Activated CD4-positive, alpha-beta T cell treated with anti-CD3 and anti-CD28 coated beads for 24 hours (primary cell): ENCODE data around the gene RRP1B.
"Not testable (repeated sequence)": the region's sequence is repeated elsewhere in the genome, so short reads cannot be mapped to it uniquely, and the experiment has no call there.

Source experiments
- DNase-seq, 2 donors: peaks; one replicate each; pipeline ENCODE4 v3.0.0-alpha.2; 2020; ENCODE audit warnings: low read depth in 2 of 2

The RRP1B gene

GRCh38 chr21:43639470-43640353, 19.6 kb upstream of the RRP1B start:
- DNase-seq = no peak

DNA sequence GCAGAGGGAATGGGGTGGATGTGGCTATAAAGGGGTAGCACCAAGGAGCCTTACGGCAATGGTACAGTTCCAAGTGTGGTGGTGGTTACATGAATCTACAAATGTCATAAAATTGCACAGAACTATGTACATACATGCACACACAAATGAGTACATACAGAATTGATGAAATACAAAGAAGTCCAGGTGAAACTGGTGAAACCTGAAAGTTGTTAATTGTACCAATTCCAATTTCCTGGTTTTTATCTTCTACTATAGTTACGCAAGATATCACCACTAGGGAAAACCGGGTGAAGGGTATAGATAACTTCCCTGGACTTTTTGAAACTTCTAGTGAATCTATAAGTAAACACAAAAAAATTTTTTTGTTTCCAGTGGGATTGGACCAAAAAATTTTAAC, 19.0 kb upstream of the RRP1B start:
- no peak for DNase-seq

- no peak for DNase-seq
Observed at GRCh38 chr21:43643193-43643592, 16.2 kb upstream of the RRP1B start.

- no peak for DNase-seq
Observed at GRCh38 chr21:43644071-43644470, 15.3 kb upstream of the RRP1B start.

DNA sequence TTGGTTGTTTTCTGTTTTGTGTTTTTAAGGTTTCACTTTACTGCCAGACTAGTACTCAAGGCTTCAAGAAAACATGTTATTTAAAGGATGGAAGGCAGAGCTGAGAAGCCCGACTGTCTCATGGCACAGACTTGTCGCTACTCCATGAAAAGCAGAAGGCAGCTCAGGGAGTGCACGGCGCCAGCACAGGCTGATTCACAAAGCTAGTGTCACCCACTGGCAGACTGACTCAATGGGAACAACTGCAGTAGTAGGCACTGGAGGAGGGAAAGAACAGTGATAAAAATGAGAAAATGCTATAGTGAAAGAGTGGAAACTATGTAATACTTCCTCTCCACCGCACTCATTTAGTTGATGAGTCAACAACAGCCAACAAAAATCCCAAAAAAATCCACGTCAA, 14.8 kb upstream of the RRP1B start:
- no peak for DNase-seq

GRCh38 chr21:43645136-43645891, 14.0 kb upstream of the RRP1B start:
- DNase-seq = no peak

DNA sequence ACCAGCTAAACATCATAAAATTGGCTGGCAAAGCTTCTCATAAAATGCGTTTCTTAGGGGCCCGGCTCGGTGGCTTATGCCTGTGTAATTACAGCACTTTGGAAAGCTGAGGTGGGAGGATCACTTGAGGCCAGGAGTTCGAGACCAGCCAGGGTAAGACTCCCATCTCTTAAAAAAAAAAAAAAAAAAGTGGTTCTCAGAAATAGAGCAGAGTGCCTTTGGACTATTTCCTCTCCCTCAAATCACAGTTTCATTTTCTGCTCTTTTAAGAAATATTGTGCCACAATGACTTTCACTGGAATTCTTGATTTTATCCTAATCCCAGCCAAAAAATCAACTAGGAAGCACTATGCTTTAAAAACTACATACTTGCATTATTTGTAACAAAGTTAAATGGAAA, 13.4 kb upstream of the RRP1B start:
- no peak for DNase-seq

- DNase-seq = peak; percentile 77 to 84
Observed at GRCh38 chr21:43646550-43647260, 12.7 kb upstream of the RRP1B start.

DNA sequence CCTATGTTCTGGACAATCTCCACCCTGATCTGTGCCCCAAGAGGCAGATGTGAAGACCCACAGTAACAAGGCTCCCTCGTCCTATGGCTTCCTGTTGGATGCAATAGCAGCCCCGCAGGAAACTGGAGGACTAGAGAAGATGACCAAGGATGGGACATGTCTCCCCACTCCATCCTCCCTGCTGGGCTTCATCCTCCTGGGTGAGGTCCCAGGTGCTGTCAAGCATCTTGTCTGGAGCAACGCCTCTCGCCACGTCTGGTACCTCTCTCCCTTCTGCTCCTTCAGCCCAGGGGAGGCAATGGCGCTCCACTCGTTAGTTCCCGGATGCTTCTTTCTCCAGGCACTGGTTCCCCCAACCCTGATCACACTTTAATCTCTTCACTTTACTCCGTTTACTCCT, 11.2 kb upstream of the RRP1B start:
- DNase-seq = no peak

- not testable (repeated sequence) for DNase-seq
Observed at GRCh38 chr21:43651926-43652325, 7.4 kb upstream of the RRP1B start.

GRCh38 chr21:43652616-43653015, 6.7 kb upstream of the RRP1B start:
- no peak for DNase-seq

DNA sequence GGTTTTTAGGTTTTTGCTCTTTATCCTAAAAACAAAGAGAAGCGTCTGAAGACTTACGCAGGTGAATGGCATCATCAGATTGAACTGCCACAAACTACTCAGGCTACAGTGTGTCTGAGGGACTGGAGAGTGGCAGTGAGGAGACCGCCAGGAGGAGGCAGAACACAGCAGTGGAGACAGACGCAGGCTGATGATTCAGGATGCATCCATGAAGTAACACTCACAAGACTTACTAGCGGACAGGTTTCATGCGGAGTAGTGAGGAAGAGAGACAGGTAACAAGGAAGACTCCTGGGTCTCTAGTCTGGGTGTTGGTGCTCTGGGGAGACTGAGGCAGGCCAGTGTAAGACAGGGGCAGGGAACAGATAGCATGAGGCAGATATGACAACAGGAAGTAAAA, 5.7 kb upstream of the RRP1B start:
- DNase-seq = no peak

DNA sequence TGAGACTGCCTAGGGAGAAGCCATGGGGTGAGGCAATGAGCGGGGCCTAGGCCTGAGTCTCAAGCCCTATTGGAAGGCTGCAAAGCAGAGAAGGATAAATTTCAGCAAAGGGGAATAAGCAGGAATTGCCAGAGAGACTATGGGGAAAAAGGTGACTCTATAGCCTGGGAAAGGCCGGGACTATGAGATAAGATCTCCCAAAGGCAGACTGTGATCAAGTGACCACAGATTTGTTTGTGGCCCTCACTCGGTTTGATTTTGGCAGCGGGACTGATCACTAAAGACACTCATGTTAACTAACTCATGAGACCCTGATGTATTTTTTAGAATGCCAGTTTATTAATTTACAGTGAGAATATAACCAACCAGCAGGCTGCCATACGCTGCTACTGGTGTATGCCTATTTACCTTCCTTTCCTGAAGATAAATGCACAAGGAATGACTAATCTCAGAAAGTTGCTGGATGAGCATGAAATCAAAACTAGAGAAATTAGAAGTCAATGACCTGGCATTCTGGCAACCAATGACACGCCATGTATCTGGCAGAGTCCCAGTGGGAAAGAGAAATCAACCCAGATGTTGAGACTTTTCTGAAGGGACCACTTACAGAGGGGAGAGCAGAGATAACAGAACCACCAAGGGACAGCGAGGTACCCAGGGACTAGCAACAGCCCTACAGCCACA, 4.4 kb upstream of the RRP1B start:
- no peak for DNase-seq

- DNase-seq = no peak
Observed at GRCh38 chr21:43657355-43658087, 1.8 kb upstream of the RRP1B start.

DNA sequence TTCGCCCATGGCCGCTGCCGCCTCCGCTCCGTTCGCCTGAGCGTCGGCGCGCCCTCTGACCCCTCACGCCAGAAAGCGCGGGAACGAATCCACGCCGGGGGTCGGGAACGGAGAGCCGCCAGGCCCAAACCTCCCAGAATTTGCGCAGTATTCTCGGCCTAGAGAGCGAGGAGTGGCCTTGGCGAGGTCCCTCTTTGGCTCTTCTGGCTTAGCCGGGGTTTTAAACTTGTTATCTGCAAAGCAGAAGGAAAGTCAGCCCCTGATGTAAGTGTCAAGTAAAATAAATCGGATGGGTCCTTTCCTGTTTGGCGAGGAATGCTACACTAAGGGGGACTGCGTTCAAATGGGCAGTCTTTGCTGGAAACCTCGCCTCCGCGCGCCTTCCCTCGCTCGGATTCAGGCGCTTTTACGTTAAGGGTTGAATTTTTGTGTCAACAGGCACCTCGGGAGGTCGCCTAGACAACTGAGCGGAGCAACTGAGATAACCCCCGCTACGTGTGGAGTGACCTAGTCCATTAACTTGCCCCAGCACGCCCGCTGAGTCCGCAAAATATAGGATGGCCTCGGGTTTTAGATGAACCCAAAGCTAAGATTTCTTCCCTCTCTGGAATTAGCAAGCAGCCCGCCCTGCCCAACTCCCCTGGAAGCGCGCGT, 1.1 kb upstream of the RRP1B start:
- DNase-seq = no peak

- DNase-seq = no peak
Observed at GRCh38 chr21:43658769-43659135, 608 bp upstream of the RRP1B start.

DNA sequence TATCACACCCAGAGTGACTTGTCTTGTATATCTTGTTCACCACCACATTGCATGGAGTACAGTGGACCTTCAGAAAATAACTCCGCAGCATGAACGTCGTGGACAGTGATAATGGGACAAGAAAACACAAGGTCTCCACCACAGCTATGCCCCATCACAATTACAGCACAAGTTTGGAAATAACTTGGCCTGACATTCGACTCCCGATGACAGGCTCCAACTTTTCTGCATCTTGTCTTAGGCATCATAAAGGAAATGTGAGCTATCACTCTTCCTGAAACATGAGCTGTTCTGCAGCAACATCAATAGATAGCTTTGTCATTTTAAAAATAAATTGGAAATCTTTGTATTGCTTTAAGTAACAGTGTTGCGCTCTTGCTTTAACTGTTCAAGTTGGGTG, 2.9 kb downstream of the RRP1B start:
- DNase-seq = no peak

DNA sequence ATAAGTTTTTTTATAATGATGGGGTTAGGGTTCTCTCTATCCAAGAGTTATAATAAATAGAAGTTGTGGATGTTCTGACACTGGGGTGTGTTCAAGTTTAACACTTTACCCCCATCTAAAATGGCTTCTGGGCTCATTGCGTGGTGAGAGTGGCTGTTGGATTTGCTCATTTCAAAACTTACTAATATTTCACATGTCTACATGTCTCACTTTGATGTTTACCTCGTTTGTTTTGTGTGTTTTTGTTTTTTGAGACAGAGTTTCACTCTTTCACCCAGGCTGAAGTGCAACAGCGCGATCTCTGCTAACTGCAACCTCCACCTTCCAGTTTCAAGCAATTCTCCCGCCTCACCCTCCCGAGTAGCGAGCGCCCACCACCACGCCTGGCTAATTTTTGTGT, 3.7 kb downstream of the RRP1B start:
- DNase-seq = no peak

DNA sequence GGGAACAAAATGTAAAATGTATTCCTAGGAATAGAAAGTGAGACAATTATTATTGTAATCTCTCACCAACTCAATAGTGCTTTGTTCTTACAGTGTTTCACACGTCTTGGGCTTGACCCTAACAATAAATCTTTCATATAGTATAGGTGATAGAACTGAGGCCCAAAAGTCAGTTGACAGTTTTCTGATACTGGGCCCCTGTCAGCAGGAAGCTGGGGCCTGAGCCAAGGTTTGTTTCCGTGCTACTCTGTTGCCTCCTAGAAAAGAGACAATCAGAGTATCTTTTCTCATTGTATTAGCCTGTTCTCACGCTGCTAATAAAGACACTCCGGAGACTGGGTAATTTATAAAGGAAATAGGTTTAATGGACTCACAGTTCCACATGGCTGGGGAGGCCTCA, 5.0 kb downstream of the RRP1B start:
- no peak for DNase-seq

DNA sequence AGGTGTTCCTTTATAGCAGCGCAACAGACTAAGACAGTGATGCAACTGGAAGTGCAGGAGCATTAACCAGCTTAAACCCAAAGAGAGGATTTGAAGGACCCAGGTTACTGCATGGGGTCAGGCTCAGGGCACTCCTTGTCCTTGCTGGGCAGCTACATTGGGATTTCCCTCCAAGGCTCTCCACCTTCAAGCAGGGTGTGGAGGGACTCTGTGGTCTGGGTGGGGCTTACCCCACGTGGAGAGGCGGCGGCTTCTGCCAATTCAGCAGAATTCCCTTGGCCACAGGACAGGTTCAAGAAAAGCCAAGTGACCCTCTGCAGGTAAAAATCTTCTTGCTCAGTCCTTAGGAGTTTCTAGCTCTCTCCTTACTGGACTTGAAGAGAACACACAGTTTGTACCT, 6.5 kb downstream of the RRP1B start:
- no peak for DNase-seq
